Stimulated activated CD8-positive, alpha-beta memory T cell treated with anti-CD3 and anti-CD28 coated beads, Interleukin-15, amount 100 ng/mL, for 1 hour (primary cell): Measurements from ENCODE around the gene CDKN2AIP.
"Not testable (repeated sequence)": the region's sequence is repeated elsewhere in the genome, so short reads cannot be mapped to it uniquely, and the experiment has no call there.

Experiments used
- DNase-seq: peaks from one replicate; pipeline ENCODE4 v3.0.0-alpha.2; 2020; ENCODE audit warnings: low read depth

The CDKN2AIP gene

DNA sequence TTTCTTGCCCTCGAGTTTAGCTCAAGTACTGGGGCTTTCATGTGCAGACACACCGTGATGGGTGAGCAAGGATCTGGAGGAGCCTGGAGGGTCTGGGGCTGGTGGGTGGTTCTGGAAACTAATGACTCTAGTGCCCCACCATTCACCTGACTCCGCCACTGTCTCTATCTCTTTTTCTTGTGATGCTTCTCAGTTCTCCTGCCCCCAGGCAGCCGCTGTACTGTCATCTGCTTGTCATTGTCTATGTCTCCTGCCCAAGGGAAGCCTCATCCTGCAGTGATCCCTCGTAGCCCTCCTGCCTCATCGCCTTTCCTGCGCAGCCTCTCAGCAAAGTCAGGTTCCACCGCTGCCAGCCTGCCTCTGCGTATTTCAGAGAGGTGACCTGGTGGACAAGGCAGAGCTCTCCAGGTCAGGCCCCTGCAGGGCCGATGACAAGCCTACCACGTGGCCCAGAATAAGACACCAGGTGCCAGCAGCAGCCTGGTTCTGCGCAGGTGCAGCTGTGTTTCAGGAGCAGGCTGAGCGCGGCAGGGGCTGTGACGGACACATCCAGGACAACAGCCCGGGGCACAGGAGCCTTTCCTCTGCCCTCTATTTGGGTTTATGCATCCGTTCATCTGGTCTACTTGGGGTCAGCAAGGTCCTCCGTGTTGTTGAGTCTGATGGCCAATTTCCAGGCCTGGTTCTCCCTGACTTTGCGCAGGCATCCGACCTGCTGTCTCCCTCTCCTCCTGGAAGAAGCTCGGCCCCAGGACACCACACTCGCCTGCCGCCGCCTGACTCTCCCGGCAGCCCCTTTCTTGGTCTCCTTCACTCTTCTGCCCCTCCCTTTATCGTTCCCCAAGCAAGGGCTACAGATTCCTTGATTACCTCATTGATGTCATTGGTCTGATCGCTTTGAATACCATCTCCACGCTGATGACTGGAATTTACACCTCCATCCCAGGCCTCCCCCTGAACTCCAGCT, 30.9 kb upstream of the CDKN2AIP start:
- no peak for DNase-seq

GRCh38 chr4:183416879-183417755, 27.3 kb upstream of the CDKN2AIP start:
- no peak for DNase-seq

- no peak for DNase-seq
These were observed 21.3 kb upstream of the CDKN2AIP start for GRCh38 chr4:183422962-183423631.

DNA sequence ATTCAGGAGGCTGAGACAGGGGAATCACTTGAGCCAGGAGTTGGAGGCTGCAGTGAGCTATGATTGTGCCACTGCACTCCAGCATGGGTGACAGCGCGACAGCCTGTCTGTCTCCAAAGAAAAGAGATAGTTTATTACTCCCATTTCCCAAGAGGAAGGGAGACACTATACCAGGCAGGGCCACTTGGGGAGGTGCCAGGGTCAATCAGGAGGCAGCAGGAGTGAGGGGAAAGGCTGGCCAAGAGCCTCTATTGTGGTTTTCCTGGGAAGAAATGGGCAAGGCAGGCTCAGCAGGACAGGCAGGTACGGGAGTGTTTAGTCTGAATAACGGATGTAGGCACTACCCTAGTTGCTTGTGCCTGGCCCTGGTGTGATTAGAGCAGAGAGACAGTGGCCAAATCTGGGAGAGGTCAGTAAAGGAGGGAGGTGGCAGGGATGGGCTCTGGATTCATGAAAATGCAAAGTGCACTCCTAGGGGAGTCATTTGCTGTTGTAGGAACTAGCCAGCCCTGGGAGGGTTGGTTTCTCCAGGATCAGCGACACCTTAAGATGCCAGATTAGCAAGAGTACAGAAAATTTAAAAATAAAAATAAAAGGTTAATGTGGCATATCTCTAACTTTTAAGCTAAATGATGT, 20.2 kb upstream of the CDKN2AIP start:
- no peak for DNase-seq

GRCh38 chr4:183426507-183426906, 17.9 kb upstream of the CDKN2AIP start:
- DNase-seq = no peak

GRCh38 chr4:183429489-183429888, 14.9 kb upstream of the CDKN2AIP start:
- DNase-seq = no peak

- no peak for DNase-seq
These were observed 14.0 kb upstream of the CDKN2AIP start for GRCh38 chr4:183430317-183430993.

GRCh38 chr4:183430994-183431347, 13.5 kb upstream of the CDKN2AIP start:
- DNase-seq = no peak

DNA sequence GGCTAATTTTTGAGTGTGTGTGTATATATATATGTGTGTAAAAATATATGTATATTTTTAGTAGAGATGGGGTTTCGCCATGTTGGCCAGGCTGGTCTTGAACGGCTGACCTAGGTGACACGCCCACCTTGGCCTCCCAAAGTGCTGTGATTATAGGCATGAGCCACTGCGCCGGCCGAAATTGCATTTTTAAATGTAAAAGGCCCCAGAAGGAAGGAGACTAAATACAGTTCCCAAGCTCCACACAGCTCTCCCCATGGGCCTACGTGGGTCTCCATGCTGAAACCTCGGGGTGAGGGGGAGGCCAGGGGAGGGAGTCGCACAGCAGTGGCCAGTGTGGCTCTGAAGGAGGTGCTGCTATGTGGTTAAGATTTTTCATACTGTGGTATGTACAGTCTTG, 12.8 kb upstream of the CDKN2AIP start:
- DNase-seq = no peak

DNA sequence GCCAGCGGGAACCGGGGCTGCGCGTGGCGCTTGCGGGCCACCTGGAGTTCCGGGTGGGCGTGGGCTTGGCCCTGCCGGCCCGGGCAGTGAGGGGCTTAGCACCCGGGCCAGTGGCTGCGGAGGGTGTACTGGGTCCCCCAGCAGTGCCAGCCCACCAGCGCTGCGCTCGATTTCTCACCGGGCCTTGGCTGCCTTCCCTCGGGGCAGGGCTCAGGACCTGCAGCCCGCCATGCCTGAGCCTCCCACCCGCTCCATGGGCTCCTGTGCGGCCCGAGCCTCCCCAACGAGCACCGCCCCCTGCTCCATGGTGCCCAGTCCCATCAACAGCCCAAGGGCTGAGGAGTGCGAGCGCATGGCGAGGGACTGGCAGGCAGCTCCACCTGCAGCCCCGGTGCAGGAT, 11.3 kb upstream of the CDKN2AIP start:
- not testable (repeated sequence) for DNase-seq

DNA sequence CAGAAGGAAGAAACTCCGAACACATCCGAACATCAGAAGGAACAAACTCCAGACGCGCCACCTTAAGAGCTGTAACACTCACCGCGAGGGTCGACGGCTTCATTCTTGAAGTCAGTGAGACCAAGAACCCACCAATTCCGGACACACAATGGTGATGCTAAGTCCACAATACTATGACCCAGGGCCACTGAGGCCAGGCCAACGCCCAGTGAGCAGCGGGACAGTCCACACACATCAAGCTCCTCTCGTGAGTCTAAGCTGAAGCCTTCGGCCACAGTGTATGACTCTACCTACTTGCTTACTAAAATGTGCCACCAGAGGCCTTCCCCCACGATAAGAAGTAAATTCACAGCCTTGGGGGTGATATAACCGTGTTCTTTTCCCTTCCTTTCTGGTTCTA, 10.2 kb upstream of the CDKN2AIP start:
- DNase-seq = no peak

DNA sequence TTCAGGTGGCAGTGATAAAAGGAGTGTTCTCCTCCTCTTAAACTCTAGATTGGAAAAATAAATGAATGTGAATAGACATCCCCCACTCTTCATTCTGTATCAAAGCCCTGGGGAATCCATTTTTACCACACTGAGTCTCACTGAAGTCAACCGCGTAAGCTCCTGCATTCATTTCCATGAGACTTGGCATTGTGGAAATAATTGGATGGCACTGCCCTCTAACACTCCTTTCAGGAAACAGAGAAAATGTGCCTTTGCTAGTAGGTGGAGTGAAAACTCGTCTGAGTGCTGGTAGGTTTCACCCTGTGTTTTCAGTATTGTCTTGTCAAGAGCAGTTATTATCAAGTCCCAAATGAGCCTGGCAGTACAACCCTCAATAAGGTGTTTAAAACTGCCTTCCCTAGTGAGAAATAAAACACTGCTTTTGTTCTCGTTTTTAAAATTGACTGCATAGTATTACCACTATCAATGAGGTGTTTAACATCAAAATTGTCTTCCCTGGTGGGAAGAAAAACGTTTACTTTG, 9.7 kb upstream of the CDKN2AIP start:
- DNase-seq = no peak

DNA sequence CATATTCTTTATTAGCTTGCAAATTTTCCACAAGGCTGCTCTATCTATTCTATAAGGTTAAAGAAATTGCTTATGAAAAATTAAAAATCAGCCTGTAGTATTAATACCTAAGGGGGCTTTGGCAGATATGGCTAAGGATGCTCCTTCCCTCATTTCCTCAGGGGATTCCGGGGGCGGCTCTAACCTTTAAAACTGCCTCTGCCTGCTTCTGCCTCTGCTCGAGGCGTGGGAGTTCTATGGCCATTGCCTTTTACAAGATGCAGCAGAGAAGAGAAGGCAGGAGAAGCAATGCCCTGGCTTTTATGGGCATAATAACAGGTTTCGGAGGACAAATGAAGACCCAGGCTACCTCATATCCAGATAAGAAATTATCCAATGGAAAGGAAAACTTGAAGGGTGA, 8.6 kb upstream of the CDKN2AIP start:
- DNase-seq = no peak

GRCh38 chr4:183436417-183436816, 8.0 kb upstream of the CDKN2AIP start:
- no peak for DNase-seq

DNA sequence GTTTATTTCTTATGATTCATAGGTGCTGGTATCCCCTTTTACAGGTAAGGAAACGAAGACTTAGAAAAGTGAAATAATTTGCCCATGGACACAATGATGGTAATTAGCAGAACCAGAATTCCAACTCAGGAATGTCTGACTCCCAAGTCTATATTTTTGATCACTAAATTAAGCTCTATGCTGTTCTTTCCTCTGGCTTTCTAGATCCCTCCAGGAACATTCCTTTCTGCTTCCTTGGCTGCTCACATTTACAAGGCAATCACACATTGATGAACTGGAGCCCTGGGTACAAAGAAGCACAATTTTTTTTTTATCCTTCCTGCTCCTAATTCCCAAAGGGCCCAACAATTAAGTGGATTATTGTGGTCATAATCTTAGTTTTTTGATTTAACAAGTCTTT, 7.0 kb upstream of the CDKN2AIP start:
- DNase-seq = no peak

DNA sequence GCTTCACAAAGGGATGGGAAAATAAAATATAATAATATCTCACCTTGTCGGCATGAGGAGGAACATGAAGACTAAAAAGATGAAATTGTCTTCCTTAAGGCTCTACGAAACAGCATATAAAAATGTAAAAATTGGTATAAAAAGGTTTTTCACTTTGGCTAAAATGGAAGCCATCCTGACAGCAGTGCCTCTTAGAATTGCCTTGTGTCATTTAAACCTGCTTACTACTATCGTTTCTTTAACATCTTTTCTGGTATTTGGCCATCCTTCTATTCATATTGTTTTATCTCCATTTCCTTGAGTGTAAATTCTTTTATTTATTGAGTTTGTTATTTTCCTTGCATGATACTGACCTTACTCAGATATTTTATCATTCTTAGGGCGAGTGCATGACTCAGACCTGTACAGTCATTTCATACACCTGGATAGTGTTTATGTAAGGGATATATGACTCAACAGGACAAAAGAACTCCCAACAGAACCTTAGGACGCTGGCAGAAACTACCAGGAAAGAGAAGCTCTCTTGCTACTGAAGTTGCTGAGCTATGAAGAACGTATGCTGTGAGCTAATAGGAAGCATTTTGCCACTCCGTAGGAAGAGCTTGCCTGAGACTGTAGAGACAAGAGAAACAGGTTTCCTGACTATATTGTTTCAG, 5.8 kb upstream of the CDKN2AIP start:
- DNase-seq = no peak

DNA sequence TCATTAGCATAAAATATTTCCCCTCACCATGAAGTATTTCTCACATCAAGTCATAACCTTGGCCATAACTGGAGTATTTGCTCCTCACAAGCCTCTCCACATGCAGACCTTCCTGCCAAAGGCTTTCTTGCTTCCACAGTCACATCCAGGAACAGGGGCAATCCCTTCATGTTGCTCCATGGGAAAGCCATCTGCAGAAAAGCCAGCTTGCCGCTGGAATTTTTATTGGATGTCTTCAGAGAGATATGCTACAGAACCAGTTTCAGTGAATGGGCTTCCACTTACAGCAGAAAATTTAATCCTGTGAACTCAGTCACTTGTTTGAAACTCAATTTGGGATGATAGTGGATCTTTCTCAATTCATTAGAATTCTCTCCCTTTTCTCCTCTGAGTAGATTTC, 3.2 kb upstream of the CDKN2AIP start:
- no peak for DNase-seq

DNA sequence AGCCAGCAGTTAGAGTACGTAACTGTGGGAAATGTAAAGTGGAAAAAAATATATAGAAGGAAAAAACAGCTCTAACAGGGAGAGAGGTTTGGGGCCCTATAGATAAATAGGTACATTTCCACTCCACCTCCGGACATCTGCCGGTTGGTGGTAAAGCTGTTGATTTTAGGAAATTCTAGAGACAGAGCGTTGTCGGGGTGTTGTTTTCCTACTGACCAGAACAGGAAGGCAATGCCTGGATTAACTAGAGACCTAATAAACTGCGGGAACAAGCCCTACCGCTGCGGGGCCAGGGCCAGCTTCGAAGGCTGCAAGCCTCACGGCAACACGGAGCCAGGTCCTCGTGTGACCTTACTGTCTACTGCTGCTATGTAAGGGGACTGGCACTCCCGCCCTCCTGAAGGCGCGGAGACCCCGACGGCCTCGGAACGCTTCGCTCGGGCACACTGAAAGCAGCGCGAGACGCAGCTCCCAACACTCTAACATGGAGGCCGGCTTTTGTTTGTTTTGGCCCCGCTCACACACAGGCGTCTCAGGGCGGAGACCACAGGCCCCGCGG, 702 bp upstream of the CDKN2AIP start:
- no peak for DNase-seq

GRCh38 chr4:183445097-183445428, 627 bp downstream of the CDKN2AIP start:
- DNase-seq = no peak

DNA sequence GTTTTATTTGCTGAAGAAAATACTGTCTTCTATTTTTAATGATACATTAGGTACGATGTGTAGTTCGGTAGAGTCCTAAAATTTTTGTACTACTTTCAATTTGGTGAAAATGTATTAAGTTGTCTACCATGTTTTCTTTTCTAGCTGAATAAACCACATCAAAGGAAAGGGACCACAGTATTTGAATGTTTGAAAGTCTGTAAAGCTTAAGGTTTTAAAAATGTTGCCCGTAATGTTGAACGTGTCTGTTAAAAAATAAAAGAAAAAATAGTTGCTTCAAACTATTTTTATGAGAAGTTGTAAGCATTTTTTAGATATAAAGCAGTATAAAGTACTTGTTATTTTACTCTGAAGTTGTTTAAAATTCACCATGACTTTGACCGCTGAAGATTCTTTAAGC, 3.2 kb downstream of the CDKN2AIP start:
- no peak for DNase-seq
